Stimulated activated CD8-positive, alpha-beta memory T cell treated with anti-CD3 and anti-CD28 coated beads, Interleukin-2, amount 100 ng/mL, for 48 hours (primary cell): ENCODE measurements around the gene SMAD3.
"Not testable (repeated sequence)": the region's sequence is repeated elsewhere in the genome, so short reads cannot be mapped to it uniquely, and the experiment has no call there.

Experiments
- DNase-seq, 2 donors: peaks; one replicate each; pipeline ENCODE4 v3.0.0-alpha.2; 2020; ENCODE audit warnings: low read depth in 2 of 2

The SMAD3 gene

DNA sequence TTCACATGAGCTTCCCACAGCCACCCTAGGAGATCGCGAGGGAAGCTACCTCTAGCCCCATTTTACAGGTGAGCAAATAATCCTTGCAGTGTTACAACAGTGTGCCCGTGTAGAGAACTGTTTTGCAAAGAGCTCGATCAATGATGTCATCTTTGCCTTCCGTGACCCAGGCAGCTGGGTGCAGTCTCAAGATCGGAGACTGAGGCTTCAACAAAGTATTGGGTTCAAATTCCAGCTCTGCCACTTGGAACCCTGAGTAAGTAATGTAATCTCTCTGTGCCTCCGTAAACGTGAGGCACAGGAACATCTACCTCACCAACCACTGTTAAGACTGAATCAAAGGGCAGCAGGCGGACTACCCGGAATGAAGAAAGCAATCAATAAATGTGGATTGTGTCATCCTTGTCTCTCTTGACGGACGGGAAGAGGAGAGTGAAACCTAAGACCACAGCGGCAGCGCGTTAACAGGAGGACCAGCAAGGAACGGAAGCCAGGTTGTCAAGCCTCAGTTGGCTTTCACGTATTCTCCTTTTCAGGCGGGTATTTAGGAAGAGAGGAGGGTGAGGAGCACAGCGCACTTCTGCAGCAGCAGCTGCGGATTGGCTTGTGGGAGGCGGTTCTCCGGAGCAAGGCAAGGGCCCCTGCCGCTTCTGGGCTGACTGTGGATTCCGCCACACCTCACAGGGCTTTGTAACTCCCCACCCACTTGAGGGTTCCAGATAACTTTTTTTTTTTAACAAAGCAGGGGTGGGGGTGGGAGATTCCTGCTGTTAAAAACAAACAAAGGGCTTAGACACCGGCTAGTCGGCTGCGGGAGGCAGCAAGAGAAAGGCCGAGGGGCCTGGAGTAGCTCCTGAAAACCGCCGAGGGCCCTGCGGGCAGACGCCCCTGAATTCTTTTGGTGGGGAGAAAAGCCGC lies 1.5 kb upstream of the SMAD3 start:
- no peak for DNase-seq

DNA sequence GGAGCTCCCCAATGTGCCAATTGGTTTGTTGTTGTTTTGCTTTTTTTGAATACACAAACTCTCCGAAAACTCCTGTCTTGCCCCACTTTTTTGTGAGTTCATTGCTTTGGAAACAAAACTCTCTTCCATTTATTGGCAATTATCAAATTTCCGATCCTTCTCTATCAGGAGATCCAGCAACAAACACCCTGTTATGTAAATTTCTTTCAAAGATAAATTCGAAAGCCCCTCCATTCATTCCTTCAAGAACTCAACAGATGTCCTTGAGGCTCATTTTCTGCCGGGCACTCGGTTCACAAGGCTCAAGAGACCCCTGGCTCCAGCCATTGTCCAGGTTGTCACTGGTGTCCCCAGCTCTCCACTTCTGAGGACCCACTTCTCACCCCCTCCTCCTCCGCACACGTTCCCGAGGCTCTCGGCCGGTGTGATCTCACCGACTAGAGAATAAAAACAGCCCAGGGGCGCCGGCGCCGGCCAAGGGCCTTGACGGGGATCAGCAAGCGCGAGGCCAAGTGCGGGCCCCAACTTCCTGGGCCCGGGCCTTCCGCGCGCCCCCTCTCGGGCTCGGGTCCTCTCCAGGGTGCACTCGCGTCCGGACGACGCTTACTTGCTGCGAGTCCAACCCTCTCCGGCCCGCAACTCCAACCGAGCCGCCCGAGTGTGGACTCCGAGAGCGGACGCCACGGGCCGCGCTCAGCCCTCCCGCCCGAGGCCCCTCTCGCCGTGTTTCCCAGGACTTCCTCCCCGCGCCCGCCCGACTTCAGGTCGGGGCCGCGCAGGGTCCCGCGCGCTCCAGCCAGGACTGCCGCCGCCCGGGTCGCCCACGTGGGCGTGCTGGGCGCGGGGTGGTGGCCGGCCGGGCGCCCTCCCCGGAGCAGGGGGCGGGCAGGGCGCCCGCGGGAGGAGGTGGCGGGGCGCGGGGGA lies 533 bp upstream of the SMAD3 start:
- no peak for DNase-seq

DNA sequence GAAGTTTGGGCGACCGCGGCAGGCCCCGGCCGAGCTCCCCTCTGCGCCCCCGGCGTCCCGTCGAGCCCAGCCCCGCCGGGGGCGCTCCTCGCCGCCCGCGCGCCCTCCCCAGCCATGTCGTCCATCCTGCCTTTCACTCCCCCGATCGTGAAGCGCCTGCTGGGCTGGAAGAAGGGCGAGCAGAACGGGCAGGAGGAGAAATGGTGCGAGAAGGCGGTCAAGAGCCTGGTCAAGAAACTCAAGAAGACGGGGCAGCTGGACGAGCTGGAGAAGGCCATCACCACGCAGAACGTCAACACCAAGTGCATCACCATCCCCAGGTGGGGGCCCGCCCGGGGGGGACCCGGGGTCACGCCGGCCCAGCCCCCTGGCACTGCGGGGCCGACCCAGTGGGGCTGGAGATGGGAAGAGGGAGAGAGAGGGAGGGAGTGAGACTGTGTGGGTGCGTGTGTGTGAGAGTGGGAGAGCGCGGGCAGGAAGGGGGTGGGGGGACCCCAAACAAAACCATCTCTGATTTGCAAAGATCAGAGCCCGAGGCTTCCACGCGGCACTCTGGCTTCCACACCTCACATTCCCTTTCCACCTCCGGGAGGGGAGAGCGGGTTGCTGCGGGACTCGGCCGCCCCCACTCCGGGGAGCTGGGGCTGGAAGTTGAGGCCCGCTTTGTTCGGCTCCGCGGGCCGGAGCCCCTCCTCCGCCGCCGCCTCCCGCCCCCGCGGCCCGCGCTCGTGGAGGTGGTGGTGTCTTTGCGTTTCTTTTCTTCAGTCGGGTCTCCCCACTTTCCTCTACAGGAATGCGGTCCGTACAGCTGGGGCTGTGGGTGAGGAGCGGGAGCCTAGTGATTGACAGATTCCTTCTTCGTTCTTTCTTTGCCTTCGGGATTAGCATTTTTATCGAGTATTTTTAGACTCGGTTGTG lies 898 bp downstream of the SMAD3 start:
- no peak for DNase-seq

DNA sequence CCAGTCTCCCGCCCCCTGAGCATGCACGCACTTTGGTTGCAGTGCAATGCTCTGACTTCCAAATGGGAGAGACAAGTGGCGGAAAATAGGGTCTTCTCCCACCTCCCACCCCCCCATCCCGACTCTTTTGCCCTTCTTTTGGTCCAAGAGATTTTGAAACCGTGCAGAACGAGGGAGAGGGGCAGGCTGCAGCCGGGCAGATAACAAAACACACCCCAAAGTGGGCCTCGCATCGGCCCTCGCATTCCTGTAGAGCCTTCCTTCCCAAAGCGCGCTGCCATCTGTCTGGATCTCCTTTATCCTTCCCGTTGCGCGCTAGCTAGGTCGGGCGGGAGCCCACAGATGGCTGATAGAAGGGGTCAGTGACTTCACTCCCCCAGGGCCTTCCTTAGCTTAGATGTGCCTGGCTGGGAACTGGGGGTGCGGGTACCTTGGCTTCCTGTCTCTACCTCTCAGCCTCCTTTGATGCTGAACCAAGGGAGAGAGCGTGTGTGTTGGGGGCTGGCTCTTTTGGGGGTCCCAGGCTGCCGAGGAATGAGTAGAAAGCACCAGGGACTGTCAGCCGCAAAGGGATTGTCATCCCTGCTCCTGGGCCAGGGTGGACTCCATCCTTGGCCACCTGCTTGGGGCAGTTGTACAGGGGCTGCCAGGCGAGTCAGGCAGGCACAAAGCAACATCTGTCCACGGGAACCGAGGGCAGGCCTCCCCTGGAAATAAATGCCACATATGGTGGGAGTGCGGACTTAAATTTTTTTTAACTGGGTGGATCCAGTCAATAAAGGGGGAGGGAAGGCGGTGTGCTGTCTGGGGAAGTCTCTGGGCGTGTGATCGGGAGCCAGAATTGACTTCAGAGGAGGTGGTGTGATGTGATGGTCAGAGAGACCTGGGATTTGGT lies 1.8 kb downstream of the SMAD3 start:
- no peak for DNase-seq

DNA sequence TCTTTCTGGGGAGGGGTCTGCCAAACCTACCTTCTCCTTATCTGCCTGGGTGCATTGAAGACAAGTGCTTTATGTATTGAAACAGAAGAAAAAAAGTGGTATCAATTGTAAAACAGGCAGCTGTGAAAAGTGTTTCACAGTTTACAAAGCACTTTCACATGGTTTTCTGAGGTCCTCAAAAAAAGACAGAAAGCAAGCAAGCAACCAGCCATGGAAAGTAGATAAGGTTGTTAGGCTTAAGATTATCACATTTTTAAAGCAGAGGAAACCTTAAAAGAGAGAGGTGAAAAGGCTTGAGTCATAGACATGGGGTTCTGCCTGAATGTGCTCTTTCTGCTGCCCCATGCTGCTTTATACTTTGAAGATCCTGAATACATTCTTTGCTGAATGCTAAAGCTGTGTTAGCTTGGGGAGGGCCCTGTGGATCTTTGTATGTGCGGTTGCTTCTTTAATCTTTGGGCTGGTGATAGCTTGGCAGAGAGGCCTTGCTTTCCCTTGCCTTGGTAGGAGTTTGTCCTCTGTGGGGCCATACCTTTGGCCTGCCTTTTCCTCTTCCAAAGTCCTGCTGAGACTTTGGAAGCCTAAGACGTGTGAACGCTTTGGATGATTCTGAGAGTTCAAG lies 2.6 kb downstream of the SMAD3 start:
- no peak for DNase-seq

DNA sequence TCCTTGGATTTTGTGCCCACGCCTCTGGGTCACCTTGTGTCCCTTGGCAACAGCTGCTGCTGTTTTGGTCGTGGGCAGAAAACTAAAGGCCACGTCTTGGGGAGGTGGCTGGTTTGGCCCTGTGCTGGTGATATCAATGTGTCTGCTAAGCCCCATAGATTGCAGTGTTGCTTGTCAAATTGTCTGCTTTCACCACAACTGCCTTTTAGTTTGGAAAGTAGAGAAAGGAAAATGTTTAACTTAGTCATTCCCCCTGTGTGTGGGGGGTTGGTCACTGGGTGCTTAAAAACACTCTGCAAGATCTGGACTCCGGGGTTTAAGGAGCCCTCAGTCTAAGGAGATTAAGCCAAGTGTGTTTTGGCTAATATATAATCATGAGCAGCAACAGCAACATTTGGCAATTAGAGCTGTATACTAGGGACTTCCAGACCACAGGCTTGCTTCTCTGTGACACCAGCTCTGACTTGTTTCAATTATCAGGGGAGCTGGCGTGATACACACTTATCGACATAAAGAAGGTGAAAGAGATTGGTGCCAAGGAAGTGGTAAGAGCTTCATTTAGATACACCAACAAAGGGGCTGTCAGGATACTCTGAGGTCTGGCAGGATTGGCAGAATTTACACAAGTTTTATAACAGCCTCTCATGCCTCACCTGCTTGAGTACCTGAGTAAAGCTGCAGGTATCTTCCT lies 3.5 kb downstream of the SMAD3 start:
- no peak for DNase-seq

DNA sequence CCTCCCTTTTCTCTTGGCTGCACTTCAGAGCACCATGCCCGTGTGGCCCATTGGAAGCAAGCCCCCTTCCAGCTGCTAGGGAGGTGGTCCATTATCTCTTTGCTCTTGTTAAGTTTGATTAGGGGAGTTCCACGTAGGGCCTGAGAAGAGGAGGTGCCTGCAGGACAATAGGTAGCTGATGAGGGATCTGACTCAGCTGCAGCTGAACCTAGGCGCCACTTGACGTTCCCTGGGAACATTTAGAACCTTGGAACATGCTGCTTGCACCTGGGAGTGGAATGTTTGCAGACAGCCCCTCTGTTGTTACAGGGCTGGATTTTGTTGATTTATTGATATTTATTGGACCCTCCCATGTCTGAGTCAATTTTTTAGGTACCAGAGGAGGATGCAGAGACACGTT lies 4.7 kb downstream of the SMAD3 start:
- DNase-seq, result no peak

DNA sequence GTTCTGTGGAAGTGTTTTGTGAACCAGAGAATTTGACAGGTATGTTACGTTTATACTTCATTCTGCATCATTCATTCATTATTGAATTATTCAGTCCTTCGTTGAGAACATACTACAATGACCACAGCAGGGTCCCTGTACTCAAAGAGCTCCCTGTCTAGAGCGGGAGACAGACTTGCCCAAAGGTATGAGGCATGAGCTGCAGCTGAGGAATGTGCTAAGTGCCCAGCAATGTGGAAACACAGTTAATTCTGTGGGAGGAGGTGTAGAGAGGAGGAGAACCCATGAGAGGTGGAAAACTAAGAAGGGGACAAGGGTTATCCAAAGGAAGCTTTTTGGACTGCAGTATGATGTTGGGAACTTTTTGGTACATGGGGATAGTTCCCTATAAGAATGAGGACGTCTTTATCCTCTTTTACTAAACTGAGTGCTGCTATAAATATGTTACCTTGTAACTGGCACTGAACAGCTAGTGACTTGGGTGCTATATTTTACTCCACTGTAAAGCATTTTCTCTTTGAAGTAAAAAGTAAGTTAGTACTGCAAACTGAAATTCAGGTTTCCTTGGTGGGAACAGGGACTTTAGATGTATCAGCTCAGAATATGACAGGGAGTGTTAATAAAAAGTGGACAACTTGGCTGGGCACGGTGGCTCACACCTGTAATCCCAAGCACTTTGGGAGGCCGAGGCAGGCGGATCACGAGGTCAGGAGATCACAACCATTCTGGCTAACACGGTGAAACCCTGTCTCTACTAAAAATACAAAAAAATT lies 5.7 kb downstream of the SMAD3 start:
- no peak for DNase-seq

DNA sequence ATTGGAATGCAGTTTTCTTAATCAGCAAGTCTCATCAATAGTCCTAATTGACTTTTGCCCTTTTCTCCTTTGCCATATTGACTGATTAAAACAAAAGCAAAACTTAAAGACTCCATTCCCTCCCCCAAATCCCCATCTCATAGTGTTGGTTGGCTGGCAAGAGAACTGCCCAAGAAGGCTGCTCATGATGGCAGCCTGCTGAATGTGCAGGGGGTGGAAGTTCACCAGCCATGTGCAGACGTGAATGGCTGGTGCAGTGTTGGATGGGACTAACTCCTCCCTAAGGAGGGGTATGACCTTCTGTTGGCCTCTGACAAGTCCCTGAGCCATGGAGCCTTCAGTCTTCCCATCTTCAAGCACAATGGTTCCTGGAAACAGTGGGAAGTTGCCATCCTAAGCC lies 7.0 kb downstream of the SMAD3 start:
- DNase-seq, result no peak

DNA sequence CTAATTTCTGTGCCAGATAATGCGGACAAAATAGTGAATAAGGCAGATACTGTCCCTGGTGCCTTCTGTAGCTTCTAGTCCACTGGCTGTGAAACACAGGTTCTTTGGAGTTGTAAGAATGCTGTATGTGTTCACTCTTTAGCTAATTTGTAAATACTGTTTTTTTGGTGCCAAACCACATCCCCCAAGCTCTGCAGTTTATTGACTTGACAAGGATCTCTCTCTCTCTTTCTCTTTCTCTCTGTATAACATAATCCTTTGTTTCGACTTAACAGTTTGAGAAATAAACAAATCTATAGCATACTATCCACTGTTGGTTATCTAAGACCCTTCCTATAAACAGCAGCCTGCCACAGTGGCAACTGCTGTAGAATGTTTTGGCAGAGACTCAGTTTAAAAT lies 7.6 kb downstream of the SMAD3 start:
- no peak for DNase-seq

DNA sequence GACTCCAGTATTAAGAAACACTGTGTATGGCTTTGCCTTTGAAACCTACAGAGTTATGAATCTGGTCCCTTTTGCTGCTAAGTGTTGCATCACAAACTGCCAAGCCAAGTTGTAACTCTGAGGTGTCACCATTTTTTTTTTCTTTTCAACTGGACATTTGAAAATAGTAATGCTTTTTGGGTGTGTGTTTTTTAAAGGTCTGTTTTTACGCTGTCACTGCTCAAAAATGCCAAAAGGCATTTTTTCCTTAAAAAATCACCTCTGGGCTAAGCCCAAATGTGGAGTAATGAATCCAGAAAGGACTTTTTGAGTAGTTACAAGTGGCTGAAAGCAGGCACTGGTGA lies 9.5 kb downstream of the SMAD3 start:
- DNase-seq, result no peak

DNA sequence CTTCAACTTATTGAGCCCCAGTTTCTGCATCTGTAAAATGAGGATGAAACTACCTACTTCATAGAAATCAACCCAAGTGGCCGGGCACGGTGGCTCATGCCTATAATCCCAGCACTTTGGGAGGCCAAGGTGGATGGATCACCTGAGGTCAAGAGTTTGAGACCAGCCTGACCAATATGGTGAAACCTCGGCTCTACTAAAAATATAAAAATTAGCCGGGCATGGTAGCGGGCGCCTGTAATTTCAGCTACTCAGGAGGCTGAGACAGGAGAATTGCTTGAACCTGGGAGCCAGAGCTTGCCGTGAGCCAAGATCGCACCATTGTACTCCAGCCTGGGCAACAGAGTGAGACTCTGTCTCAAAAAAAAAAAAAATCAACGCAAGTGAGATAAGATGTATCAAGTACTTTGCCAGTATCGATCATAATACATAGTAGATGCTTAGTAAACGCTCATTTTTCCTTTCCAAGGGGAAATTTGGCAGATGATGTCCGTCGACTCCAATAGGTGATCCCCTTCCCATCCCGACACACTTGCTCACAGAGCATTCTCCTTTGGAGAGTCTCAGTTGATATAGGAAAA lies 10.2 kb downstream of the SMAD3 start:
- not testable (repeated sequence) for DNase-seq

DNA sequence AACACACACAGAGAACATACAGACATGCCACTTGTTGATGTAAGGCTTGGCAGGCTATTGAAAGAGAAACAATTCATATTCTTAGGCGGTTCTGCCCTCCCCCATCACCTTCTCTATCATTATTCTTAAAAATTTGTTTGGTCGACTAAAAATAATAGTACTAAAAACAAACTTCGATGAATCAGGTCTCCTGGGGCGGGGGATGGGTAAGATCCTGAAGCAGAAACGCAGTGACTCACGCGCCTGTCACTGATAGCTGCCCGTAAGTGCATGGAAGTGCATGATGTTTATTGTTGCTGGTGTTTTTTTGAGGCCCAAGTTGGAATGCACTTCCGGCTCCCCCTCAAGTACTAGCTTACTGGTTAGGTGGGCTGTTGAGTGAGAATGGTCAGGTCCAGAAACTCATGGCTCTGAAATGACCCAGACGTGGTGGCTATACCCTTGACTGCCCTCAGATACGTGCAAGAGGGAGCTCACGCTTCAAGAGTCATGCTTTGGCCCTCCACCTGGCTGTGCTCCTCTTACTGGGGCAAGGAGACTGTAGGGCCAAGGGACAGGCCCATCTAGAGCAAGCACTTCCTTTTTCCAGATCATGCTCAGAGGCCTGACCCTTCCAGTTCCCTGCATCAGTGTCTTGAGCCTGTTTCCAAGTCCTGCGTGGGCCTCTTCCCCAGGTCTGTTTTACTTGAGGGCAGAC lies 10.9 kb downstream of the SMAD3 start:
- DNase-seq, result no peak

DNA sequence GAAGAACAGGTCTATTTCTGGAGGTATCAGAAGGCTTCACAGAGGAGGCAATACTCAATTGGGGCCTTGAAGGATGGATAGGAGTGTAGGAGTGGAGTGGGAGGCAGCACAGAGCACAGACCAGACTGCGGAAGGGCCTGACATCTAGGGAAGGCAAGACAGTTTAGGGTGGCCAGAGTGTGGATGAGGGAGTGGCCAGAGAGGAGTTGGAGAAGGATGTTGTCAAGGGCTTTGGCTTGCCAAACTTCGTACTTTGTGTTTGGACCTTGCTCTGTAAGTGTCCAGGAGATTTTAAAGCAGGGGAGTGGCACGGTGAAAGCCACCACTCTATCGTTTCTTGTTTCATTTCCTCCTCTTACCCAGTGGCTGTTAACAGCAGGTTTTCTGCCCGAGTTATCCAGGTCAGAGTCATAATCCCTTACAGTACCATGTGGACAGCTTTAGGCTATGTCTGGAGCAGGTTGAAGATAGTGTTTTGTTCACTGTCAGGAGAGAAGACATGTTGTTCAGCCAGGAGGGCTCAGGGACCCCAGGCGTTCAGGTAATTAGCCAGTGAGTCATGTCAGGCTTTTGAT lies 12.3 kb downstream of the SMAD3 start:
- DNase-seq, result no peak

DNA sequence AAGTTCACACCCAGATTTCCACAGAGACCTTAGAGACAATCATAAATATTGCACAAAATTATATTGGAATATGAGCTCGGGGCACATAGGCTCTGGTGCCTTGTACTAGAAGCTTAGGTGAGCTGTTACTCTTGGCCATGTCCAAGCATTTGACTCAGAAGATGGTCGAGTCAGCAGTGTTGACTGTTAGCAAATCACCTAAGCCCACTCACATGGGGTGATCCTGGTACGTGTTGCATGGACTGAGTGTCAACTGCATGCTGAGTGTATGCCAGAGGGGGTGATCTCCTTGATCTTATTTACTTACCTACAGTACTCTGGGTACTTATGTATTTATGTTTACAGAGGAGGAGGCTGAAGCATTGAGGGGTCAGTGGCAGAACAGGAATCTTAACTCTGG lies 14.0 kb downstream of the SMAD3 start:
- DNase-seq, result no peak

DNA sequence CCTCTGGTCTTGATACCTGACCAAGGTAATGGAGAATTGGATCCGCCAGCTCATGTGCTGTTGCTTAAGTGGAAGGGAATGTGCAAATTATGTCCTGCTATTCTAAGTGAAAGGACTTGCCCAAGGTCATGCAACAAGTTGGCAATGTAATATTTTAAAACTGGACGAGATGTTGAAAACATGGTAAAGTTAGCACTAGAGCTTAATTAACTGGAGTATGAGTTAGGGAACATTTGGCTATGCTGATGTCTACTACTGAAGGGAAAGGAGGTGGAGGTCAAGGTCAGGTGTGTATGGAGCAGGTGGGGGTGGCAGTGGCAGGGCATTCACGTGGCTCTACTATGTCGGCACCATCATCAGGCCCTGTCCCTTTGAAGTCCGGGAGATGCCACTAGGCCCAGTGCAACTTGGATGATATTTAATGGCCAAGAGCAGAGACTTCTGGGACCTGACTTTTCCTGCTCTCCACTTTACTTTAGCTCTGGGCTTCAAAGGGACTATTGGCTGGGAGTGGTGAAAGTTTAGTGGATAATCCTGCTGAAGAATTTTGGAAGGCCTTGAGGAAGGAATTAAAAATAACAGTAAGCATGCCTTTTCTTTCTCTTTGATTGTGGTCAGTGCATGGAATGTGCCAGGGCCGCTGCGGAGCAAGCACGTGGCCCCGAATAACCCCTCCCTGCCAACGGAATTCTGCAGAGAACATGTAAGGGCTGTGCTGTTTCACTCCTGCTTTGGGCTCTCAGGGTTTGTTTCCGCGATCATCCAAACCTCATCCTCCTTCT lies 14.9 kb downstream of the SMAD3 start:
- DNase-seq, result no peak
